Activated CD8-positive, alpha-beta T cell treated with anti-CD3 and anti-CD28 coated beads, Interleukin-2, amount 10 ng/mL, durations not matched to agents 7 days and 5 days (primary cell): ENCODE data around the gene LY86. TPM values are rescaled to one million over a fixed set of nuclear protein-coding genes. Genes with fewer than 3 reads are reported as not detected.
"Not testable (repeated sequence)": the region's sequence is repeated elsewhere in the genome, so short reads cannot be mapped to it uniquely, and the experiment has no call there.

ENCODE experiments used
- ATAC-seq: fragments of 150-1000 bp; cut with Tn5 transposase; one replicate; pipeline ENCODE4 v1.10.0; 2021; ENCODE audit warnings: moderate library complexity
- CTCF ChIA-PET: fragments of 350-600 bp; sonication (Branson Sonifier 250); formaldehyde crosslinking; loops from one replicate; lab custom pipeline; 2021; ENCODE audit warnings: antibody characterized with exemption; lab: Charles Lee
- POLR2A ChIA-PET: fragments of 350-600 bp; sonication (Branson Sonifier 250); formaldehyde crosslinking; loops from one replicate; lab custom pipeline; 2021; ENCODE audit warnings: antibody characterized with exemption; lab: Charles Lee
- DNase-seq: peaks from one replicate; pipeline ENCODE4 v3.0.0-alpha.2; 2020
- H3K27ac Mint-ChIP-seq: one replicate; pipeline ENCODE4 v1.8.0; 2021; ENCODE audit warnings: mild to moderate bottlenecking, mixed read lengths
- H3K27me3 Mint-ChIP-seq: one replicate; pipeline ENCODE4 v1.8.0; 2021; ENCODE audit warnings: low read depth, mixed read lengths
- H3K36me3 Mint-ChIP-seq: one replicate; pipeline ENCODE4 v1.8.0; 2021; ENCODE audit warnings: low read depth, mixed read lengths
- H3K4me1 Mint-ChIP-seq: one replicate; pipeline ENCODE4 v1.8.0; 2021; ENCODE audit warnings: low read depth, mixed read lengths
- H3K4me3 Mint-ChIP-seq: one replicate; pipeline ENCODE4 v1.8.0; 2021; ENCODE audit warnings: mild to moderate bottlenecking, mixed read lengths
- H3K9me3 Mint-ChIP-seq: one replicate; pipeline ENCODE4 v1.8.0; 2022; ENCODE audit warnings: mixed read lengths; ENCODE audit not compliant: insufficient read depth
- total RNA-seq, 2 experiments: library from RNA; stranded (reverse); gene quantifications; one replicate each; pipeline ENCODE4 v1.2.3, GENCODE V29; 2021

The LY86 gene
- total RNA-seq, 2 experiments from 2014 or later: 1.9 to 2.9 TPM

DNA sequence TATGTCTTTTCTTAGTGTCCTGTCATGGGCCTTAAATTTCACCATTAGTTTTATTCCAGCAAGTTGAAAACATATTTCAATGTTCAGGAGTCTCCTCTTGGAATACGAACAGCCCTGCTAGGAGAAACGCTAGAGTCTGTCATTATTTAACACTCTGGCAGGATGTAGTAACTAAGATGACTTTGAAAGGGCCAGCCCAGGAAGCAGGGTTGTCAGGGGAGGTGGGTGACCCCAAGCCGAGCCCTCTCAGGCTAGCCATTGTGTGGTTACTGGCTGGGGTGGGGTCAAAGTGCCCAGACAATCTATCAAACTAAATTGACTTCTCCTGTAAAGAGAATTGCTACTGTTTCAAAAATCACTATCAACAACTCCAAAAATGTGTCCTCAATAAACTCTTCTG, 67.8 kb downstream of the LY86 start:
- Mint-ChIP-seq H3K9me3 (peaks cover 4% of the 10 kb centered on the region), H3K36me3 (peaks cover 54% of the 10 kb centered on the region), H3K27ac (peak overlapping the region; percentile 93), H3K27me3 (no peaks in the 10 kb centered on the region), H3K4me3 (peak overlapping the region; percentile 33), H3K4me1 (peaks cover 94% of the 10 kb centered on the region)
- ChIA-PET POLR2A (no interaction called here), CTCF (interaction anchor here (1.1 to 1.5 kb wide), 2 partner anchors 42 to 109 kb away, joined by 3 read pairs; no protein-coding TSS in a partner anchor)
- ATAC-seq: no peak
- peak; percentile 52 for DNase-seq

DNA sequence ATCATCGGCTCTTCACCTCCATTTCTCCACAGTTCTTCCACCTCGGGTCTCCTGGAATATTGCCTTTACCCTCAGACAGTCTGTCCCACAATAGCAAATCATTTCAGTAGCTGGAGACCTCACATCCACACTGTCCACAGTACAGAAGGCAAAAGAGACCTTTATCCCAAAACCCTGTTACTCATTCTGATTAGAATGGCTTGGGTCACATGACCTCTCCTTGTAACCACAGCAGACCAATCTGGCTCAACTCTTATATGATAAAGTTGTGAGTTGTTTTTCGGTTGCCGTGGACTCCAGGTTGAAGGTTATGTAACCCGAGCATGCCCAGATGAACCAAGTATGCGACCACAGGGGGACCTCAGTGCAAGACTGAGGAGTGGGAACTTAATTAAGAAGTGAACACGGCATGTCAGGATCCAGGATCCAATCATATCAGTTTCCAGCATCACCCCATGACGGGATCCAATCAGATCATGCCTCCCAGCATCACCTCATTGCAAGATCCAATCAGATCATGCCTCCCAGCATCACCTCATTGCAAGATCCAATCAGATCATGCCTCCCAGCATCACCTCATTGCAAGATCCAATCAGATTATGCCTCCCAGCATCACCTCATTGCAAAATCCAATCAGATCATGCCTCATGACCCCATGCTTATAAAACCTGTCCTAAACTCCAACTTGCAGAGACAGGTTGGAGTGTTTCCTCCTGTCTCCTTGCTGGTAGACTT, 68.7 kb downstream of the LY86 start:
- CTCF ChIA-PET: interaction anchor here (1.5 kb wide), 1 partner anchor 43 kb away, joined by 3 read pairs; no protein-coding TSS in a partner anchor
- Mint-ChIP-seq H3K27me3 (no peaks in the 10 kb centered on the region), H3K27ac (peak overlapping the region; percentile 93), H3K4me3 (no peak overlapping the region), H3K36me3 (peaks cover 51% of the 10 kb centered on the region), H3K4me1 (peaks cover 99% of the 10 kb centered on the region), H3K9me3 (peaks cover 4% of the 10 kb centered on the region)
- POLR2A ChIA-PET: interaction anchor here (0.9 kb wide), 1 partner anchor 22 kb away, joined by 3 read pairs; no protein-coding TSS in a partner anchor
- ATAC-seq: no peak
- no peak for DNase-seq

- no peak for DNase-seq
- peaks cover under 1% of the 10 kb centered on the region for H3K9me3 Mint-ChIP-seq
- peaks cover 97% of the 10 kb centered on the region for H3K4me1 Mint-ChIP-seq
- H3K4me3 Mint-ChIP-seq: no peak overlapping the region
- H3K27ac Mint-ChIP-seq: peak overlapping the region; percentile 93
- H3K36me3 Mint-ChIP-seq: peaks cover 46% of the 10 kb centered on the region
- H3K27me3 Mint-ChIP-seq: no peaks in the 10 kb centered on the region
- ChIA-PET POLR2A (interaction anchor here (0.7 to 1.5 kb wide), 3 partner anchors 8 to 69 kb away, joined by 3 read pairs; partner anchors contain the start of gene LY86), CTCF (interaction anchor here (4.2 kb wide), 1 partner anchor 19 kb away, joined by 32 read pairs; no protein-coding TSS in a partner anchor)
- ATAC-seq: no peak
Observed at GRCh38 chr6:6657820-6658217, 69.3 kb downstream of the LY86 start.

DNA sequence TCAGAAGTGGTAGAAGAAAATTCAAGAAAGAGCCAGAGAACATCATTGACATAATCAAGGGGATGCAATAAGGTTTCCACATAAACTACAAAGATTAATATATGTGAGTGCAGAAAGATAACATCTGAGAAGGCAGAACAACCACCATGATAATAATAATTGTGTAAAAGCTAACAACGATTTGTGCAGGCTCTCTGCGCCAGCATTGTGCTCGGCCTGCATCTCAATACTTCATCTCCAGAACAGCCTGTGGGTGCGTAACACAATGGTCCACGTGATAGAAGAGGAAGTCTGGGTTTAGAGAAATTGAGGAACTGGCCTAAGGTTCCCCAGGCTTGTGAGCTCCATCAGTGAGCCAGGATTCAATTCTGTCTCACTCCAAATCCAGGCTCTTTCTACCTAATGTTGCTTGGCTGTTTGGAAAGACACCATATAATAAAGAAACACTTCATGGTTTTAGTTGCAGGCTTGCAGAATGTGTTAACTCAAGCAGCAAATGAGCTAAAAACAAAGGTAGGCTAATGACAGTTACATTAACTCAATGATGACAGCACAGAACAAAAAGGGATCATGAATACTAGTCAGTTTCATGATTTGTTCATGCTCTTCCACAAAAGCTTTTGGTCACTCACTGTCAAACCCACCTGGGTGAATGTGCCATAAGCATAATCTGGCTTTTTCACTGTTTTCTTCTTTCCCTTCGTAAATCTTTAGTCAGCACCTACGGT, 71.2 kb downstream of the LY86 start:
- POLR2A ChIA-PET: interaction anchor here (0.8 to 1.0 kb wide), 2 partner anchors 16 to 26 kb away, joined by 4 read pairs; no protein-coding TSS in a partner anchor
- Mint-ChIP-seq H3K4me3 (peak overlapping the region; percentile 60), H3K4me1 (peaks cover 84% of the 10 kb centered on the region), H3K27ac (peak overlapping the region; percentile 93), H3K27me3 (no peaks in the 10 kb centered on the region), H3K9me3 (no peaks in the 10 kb centered on the region), H3K36me3 (peaks cover 30% of the 10 kb centered on the region)
- CTCF ChIA-PET: interaction anchor here (0.7 to 4.2 kb wide), 8 partner anchors 11 to 112 kb away, joined by 3 to 32 read pairs (median 4); no protein-coding TSS in a partner anchor
- ATAC-seq (no peak), DNase-seq (no peak)

DNA sequence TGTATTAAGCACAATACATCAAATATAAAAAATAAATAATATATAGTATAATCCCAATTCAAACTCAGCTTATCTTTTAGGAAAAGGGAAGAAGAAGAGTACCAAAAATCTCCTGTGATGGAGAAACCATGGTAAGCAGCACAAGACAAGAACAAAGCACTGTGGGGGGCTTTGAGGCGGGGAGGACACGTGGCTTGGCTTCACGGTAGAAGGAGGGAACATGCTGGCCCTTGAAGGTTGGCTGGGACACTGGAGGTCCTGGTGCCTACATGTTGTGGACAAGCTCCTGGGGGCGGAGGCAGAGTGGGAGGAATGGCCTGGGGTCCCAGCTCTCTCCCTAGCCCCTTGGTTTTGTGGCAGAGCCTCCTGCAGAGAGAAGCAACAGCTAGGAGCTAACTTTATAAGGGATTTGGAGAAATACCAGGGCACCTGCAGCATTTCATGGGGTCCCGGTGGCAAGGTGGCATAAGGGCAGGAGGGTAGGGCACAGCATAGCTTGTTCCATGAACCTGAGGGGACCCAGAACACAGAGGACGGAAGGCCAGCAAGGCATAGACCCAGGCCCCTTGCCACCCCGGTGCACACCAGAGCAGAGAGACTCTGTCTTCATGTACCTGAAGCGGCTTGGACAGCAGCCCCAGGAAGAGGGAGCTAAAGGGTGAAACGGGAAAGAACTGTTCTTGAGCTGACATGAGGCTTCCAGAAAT, 72.0 kb downstream of the LY86 start:
- ChIA-PET CTCF (interaction anchor here (0.7 to 4.2 kb wide), 5 partner anchors 10 to 36 kb away, joined by 3 to 32 read pairs (median 4); no protein-coding TSS in a partner anchor), POLR2A (interaction anchor here (1.0 kb wide), 1 partner anchor 17 kb away, joined by 4 read pairs; no protein-coding TSS in a partner anchor)
- DNase-seq: no peak
- ATAC-seq: no peak
- Mint-ChIP-seq H3K9me3 (no peaks in the 10 kb centered on the region), H3K36me3 (peaks cover 27% of the 10 kb centered on the region), H3K27me3 (no peaks in the 10 kb centered on the region), H3K4me1 (peaks cover 77% of the 10 kb centered on the region), H3K4me3 (no peak overlapping the region), H3K27ac (peak overlapping the region; percentile 93)

- Mint-ChIP-seq H3K36me3 (peaks cover 22% of the 10 kb centered on the region), H3K9me3 (no peaks in the 10 kb centered on the region), H3K27me3 (no peaks in the 10 kb centered on the region), H3K27ac (peak overlapping the region; percentile 93), H3K4me1 (peaks cover 73% of the 10 kb centered on the region), H3K4me3 (no peak overlapping the region)
- POLR2A ChIA-PET: no interaction called here
- CTCF ChIA-PET: interaction anchor here (0.7 to 4.2 kb wide), 3 partner anchors 10 to 103 kb away, joined by 3 to 32 read pairs (median 3); no protein-coding TSS in a partner anchor
- ATAC-seq (no peak), DNase-seq (no peak)
Observed at GRCh38 chr6:6661191-6661590, 72.7 kb downstream of the LY86 start.

DNA sequence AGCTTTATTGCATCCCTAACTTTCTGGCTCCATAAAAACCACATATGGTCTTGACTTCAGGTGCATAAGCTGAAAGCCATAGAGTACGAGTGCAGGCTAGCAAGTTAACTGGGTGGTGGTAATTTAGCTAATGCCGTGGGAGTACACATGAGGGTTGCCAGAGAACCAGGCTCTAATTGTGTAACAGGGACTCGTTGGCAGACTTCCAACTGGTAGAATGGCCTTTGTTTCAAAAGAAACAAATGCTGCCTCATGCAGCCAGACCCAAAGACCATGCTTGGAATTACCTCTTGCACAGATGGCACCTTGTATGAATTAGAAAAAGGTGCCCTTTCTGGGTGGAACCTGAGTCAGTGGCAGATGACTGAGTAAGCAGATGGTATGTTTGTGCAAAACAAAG, 73.2 kb downstream of the LY86 start:
- DNase-seq (no peak), ATAC-seq (no peak)
- POLR2A ChIA-PET: interaction anchor here (0.9 kb wide), 1 partner anchor 18 kb away, joined by 3 read pairs; no protein-coding TSS in a partner anchor
- Mint-ChIP-seq H3K27me3 (no peaks in the 10 kb centered on the region), H3K4me1 (peaks cover 69% of the 10 kb centered on the region), H3K9me3 (no peaks in the 10 kb centered on the region), H3K27ac (no peak overlapping the region), H3K36me3 (peaks cover 17% of the 10 kb centered on the region), H3K4me3 (no peak overlapping the region)
- CTCF ChIA-PET: interaction anchor here (0.7 to 4.2 kb wide), 3 partner anchors 9 to 103 kb away, joined by 3 to 32 read pairs (median 3); no protein-coding TSS in a partner anchor

- DNase-seq (no peak), ATAC-seq (no peak)
- Mint-ChIP-seq H3K36me3 (peaks cover 5% of the 10 kb centered on the region), H3K27me3 (no peaks in the 10 kb centered on the region), H3K27ac (no peak overlapping the region), H3K4me3 (no peak overlapping the region), H3K4me1 (peaks cover 60% of the 10 kb centered on the region), H3K9me3 (no peaks in the 10 kb centered on the region)
- CTCF ChIA-PET: interaction anchor here (3.0 kb wide), 1 partner anchor 13 kb away, joined by 11 read pairs; no protein-coding TSS in a partner anchor
- POLR2A ChIA-PET: no interaction called here
Observed at GRCh38 chr6:6663421-6664135, 75.1 kb downstream of the LY86 start.

GRCh38 chr6:6665555-6666243, 77.2 kb downstream of the LY86 start:
- peaks cover 4% of the 10 kb centered on the region for H3K27me3 Mint-ChIP-seq
- ATAC-seq: no peak
- DNase-seq: no peak
- CTCF ChIA-PET: interaction anchor here (0.8 to 3.0 kb wide), 3 partner anchors 9 to 20 kb away, joined by 3 to 11 read pairs (median 4); no protein-coding TSS in a partner anchor
- no peak overlapping the region for H3K4me3 Mint-ChIP-seq
- peaks cover 59% of the 10 kb centered on the region for H3K4me1 Mint-ChIP-seq
- H3K9me3 Mint-ChIP-seq: no peaks in the 10 kb centered on the region
- POLR2A ChIA-PET: no interaction called here
- H3K36me3 Mint-ChIP-seq: peaks cover 13% of the 10 kb centered on the region
- no peak overlapping the region for H3K27ac Mint-ChIP-seq

GRCh38 chr6:6670150-6670549, 81.6 kb downstream of the LY86 start:
- CTCF ChIA-PET: interaction anchor here (0.9 to 1.5 kb wide), 2 partner anchors 8 to 10 kb away, joined by 3 read pairs; no protein-coding TSS in a partner anchor
- ATAC-seq, H3K27ac Mint-ChIP-seq, H3K27me3 Mint-ChIP-seq, DNase-seq, H3K4me3 Mint-ChIP-seq, H3K9me3 Mint-ChIP-seq, POLR2A ChIA-PET: not testable (repeated sequence)
- Mint-ChIP-seq H3K36me3 (peaks cover 20% of the 10 kb centered on the region), H3K4me1 (peaks cover 38% of the 10 kb centered on the region)
